DOHH2 (cell line): ENCODE results near the gene TSC22D4.
"Not testable (repeated sequence)": the region's sequence is repeated elsewhere in the genome, so short reads cannot be mapped to it uniquely, and the experiment has no call there.

Experiments used
- H3F3A ChIP-seq: fragments of 200-600 bp; sonication (generic), shearing (Covaris generic); 2 replicates; pipeline ENCODE4 v1.6.0; 2016; ENCODE audit warnings: antibody characterized with exemption, mild to moderate bottlenecking; ENCODE audit not compliant: control insufficient read depth, insufficient read depth
- H3K27ac ChIP-seq: fragments of 200-600 bp; sonication (generic); 2 replicates; pipeline ENCODE4 v1.5.1; 2014; ENCODE audit warnings: low read depth, mild to moderate bottlenecking, low read length, moderate library complexity
- H3K27me3 ChIP-seq: fragments of 200-600 bp; sonication (generic); 2 replicates; pipeline ENCODE4 v1.6.1; 2014; ENCODE audit warnings: mild to moderate bottlenecking, low read length, mixed read lengths; ENCODE audit not compliant: control insufficient read depth
- H3K36me3 ChIP-seq: fragments of 200-600 bp; sonication (generic); 2 replicates; pipeline ENCODE4 v1.6.1; 2014; ENCODE audit warnings: mild to moderate bottlenecking, low read length, moderate library complexity, mixed read lengths; ENCODE audit not compliant: control insufficient read depth
- H3K4me1 ChIP-seq: fragments of 200-600 bp; sonication (generic); 2 replicates; pipeline ENCODE4 v1.6.1; 2014; ENCODE audit warnings: mild to moderate bottlenecking, low read length, mixed read lengths; ENCODE audit not compliant: control insufficient read depth
- H3K4me2 ChIP-seq: fragments of 200-600 bp; sonication (generic); 2 replicates; pipeline ENCODE4 v1.6.0; 2014; ENCODE audit warnings: mild to moderate bottlenecking, low read length, moderate library complexity
- H3K4me3 ChIP-seq: fragments of 200-600 bp; sonication (generic); 2 replicates; pipeline ENCODE4 v1.5.1; 2014; ENCODE audit warnings: mild to moderate bottlenecking, low read length, mixed read lengths
- H3K79me2 ChIP-seq: fragments of 200-600 bp; sonication (generic); 2 replicates; pipeline ENCODE4 v1.6.1; 2014; ENCODE audit warnings: mild to moderate bottlenecking, low read length, mixed read lengths; ENCODE audit not compliant: control insufficient read depth
- H3K9me2 ChIP-seq: fragments of 200-600 bp; sonication (generic); replicated peaks from 2 replicates; pipeline ENCODE4 v1.6.1; 2014; ENCODE audit warnings: mild to moderate bottlenecking, low read length, mixed read lengths; ENCODE audit not compliant: control insufficient read depth
- H3K9me3 ChIP-seq: fragments of 200-600 bp; sonication (generic); 2 replicates; pipeline ENCODE4 v1.6.1; 2014; ENCODE audit warnings: antibody characterized with exemption, low read length, mixed read lengths; ENCODE audit not compliant: control insufficient read depth, insufficient read depth
- H4K20me1 ChIP-seq: fragments of 200-600 bp; sonication (generic); 2 replicates; pipeline ENCODE4 v1.6.0; 2014; ENCODE audit warnings: low read depth, mild to moderate bottlenecking, antibody characterized with exemption, low read length, moderate library complexity; ENCODE audit not compliant: control insufficient read depth, insufficient read depth
- EZH2phosphoT487 ChIP-seq: fragments of 200-600 bp; sonication (generic); IDR thresholded peaks from 2 replicates; pipeline ENCODE4 v1.6.1; 2017; ENCODE audit warnings: borderline replicate concordance, mild to moderate bottlenecking, antibody characterized with exemption, low read length, moderate library complexity, mixed read lengths
- TF ChIP-seq, protein P1 (sequence below): fragments of 200-600 bp; sonication (generic); IDR thresholded peaks from one replicate; pipeline ENCODE4 v1.5.1; 2014; ENCODE audit warnings: antibody characterized with exemption, mild to moderate bottlenecking, low read depth, low read length; ENCODE audit not compliant: poor library complexity, severe bottlenecking

The TSC22D4 gene

DNA sequence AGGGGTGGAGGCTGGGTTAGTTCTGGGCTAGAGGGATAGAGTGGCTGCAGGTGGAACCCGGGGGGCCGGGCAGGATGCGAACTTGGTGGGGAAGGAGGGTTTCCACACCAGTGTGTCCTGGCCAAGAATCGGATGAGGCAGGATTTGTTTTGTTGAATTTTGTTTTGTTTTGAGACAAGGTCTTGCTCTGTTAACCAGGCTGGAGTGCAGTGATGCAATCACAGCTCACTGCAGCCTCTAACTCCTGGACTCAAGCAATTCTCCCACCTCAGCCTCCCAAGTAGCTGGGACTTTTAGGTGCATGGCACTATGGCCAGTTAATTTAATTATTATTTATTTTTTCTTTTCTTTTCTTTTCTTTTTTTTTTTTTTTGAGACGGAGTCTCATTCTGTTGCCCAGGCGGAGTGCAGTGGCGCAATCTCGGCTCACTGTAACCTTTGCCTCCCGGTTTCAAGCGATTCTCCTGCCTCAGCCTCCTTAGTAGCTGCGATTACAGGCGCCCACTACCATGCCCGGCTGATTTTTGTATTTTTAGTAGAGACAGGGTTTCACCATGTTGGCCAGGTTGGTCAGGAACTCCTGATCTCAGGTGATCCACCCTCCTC, 29.7 kb downstream of the TSC22D4 start:
- no peaks in the 10 kb centered on the region for H4K20me1 ChIP-seq
- TF ChIP-seq EZH2phosphoT487: no peak
- TF ChIP-seq, protein P1, sequence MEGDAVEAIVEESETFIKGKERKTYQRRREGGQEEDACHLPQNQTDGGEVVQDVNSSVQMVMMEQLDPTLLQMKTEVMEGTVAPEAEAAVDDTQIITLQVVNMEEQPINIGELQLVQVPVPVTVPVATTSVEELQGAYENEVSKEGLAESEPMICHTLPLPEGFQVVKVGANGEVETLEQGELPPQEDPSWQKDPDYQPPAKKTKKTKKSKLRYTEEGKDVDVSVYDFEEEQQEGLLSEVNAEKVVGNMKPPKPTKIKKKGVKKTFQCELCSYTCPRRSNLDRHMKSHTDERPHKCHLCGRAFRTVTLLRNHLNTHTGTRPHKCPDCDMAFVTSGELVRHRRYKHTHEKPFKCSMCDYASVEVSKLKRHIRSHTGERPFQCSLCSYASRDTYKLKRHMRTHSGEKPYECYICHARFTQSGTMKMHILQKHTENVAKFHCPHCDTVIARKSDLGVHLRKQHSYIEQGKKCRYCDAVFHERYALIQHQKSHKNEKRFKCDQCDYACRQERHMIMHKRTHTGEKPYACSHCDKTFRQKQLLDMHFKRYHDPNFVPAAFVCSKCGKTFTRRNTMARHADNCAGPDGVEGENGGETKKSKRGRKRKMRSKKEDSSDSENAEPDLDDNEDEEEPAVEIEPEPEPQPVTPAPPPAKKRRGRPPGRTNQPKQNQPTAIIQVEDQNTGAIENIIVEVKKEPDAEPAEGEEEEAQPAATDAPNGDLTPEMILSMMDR: no peak
- H3K4me2 ChIP-seq: no peak overlapping the region
- no peaks in the 10 kb centered on the region for H3K9me2 ChIP-seq
- H3K4me1 ChIP-seq: peaks cover 33% of the 10 kb centered on the region
- H3K36me3 ChIP-seq: no peaks in the 10 kb centered on the region
- no peak overlapping the region for H3K4me3 ChIP-seq
- H3K27me3 ChIP-seq: no peaks in the 10 kb centered on the region
- no peaks in the 10 kb centered on the region for H3K9me3 ChIP-seq
- H3K79me2 ChIP-seq: no peaks in the 10 kb centered on the region
- H3F3A ChIP-seq: peaks cover 4% of the 10 kb centered on the region; the same call in 1 of the 2 replicates
- H3K27ac ChIP-seq: no peak overlapping the region

DNA sequence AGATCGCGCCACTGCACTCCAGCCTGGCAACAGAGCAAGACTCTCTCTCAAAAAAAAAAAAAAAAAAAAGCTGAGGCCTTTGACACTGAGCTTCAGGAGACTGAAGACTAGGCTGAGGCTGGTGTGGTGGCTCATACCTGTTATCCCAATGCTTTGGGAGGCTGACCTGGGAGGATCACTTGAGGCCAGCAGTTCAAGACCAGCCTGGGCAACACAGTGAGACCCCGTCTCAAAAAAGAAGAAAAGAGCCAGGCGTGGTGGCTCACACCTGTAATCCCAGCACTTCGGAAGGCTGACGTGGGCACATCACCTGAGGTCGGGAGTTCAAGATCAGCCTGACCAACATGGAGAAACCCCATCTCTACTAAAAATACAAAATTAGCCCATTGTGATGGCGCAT, 31.7 kb downstream of the TSC22D4 start:
- not testable (repeated sequence) for H3K79me2 ChIP-seq, H3K36me3 ChIP-seq, H4K20me1 ChIP-seq, H3K4me3 ChIP-seq, H3K9me2 ChIP-seq, H3K9me3 ChIP-seq, H3K4me2 ChIP-seq, H3K27ac ChIP-seq, H3F3A ChIP-seq, H3K27me3 ChIP-seq
- H3K4me1 ChIP-seq: peaks cover 34% of the 10 kb centered on the region

DNA sequence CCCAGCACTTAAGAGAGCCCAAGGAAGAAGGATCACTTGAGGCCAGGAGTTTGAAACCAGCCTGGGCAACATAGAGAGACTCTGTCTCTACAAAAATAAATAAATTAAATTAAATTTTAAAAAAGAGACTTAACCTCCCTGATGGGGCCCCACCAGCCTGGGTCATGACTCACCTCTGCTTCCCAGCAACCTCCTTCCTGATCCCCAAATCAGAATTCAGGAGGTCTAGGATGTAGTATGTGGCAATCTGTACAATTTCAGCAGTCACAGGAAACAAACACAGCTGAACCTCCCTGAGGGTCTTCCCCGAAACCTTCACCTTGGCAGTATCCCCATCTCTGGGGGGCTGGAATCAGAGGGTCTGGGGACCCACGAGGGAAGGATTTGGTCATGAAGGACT, 33.0 kb downstream of the TSC22D4 start:
- Histone ChIP-seq H3K9me2 (no peaks in the 10 kb centered on the region), H3K4me3 (no peak overlapping the region), H3K79me2 (no peaks in the 10 kb centered on the region), H3K4me2 (no peak overlapping the region), H3K4me1 (peaks cover 34% of the 10 kb centered on the region), H3K9me3 (no peaks in the 10 kb centered on the region), H3K27ac (no peak overlapping the region), H4K20me1 (no peaks in the 10 kb centered on the region), H3K27me3 (no peaks in the 10 kb centered on the region), H3F3A (peaks cover 8% of the 10 kb centered on the region), H3K36me3 (no peaks in the 10 kb centered on the region)
- TF ChIP-seq EZH2phosphoT487: no peak
- TF ChIP-seq, protein P1: no peak

DNA sequence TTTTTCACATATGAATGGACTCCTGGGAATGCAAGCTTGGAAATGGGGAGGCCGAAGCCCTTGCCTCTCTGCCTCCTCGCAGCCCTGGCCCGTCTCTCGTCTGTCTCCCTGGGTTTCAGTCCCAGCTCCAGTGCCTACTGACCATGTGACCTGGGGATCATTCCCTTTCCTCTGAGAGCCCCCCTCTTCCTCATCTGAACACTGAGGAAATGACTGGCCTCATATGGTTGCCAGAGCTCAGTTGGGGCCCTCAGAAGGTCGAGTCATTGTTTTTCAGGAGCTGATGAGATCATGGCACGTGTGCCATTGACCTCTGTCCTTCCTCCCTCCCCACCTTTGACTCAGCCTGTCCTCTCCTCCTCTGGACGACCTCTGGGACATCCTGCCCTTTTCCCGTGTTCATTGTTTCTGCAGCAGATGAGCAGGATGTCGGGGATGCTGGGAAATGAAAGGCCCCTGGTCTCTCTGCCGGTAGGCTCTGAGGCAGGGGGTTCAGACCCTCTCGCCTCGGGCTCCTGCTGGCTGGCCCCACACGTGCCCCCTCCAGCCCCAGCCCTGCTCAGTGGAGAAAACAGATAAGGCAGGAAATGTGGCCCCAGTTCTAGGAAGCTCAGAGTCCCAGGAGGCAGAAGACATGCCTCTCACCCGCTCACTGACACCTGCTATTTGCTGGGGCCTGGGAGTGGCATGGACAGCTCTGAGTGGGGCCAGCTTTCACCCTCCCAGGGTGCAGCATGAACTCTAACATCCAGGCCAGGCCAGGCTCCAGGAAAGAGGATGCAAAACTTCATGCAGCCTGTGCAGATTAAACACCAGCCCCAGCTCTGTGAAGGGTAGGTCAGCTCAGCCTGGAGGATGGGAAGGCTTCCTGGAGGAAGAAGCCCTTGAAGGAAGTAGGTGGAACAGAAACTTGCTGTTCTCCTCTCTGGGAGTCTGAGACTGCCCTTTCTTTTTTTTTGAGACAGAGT, 34.4 kb downstream of the TSC22D4 start:
- Histone ChIP-seq H3K36me3 (no peaks in the 10 kb centered on the region), H3K79me2 (no peaks in the 10 kb centered on the region), H3K4me1 (peaks cover 20% of the 10 kb centered on the region), H3K9me3 (no peaks in the 10 kb centered on the region), H3K9me2 (no peaks in the 10 kb centered on the region), H4K20me1 (no peaks in the 10 kb centered on the region), H3K27ac (no peak overlapping the region), H3K4me3 (no peak overlapping the region), H3F3A (peaks cover 8% of the 10 kb centered on the region), H3K4me2 (peak overlapping the region; percentile 37), H3K27me3 (no peaks in the 10 kb centered on the region)
- TF ChIP-seq, protein P1: no peak
- no peak for TF ChIP-seq EZH2phosphoT487
